SK-N-MC (cell line): ENCODE data around the gene RHBDD3.

ENCODE experiments used
- EZH2 ChIP-seq: fragments of 200-600 bp; sonication (generic); IDR thresholded peaks from one replicate; pipeline ENCODE4 v1.6.1; 2017; ENCODE audit warnings: antibody characterized with exemption
- FOXP2 ChIP-seq: optimal IDR thresholded peaks from 2 replicates; pipeline ENCODE3; 2011; ENCODE audit warnings: mild to moderate bottlenecking, moderate library complexity; ENCODE audit not compliant: insufficient read depth; ENCODE audit errors: extremely low read length, control extremely low read depth
- POLR2AphosphoS5 ChIP-seq: IDR thresholded peaks from 2 replicates; pipeline ENCODE4 v1.6.1; 2012; ENCODE audit warnings: mild to moderate bottlenecking, low read depth, low read length, borderline replicate concordance

- TF ChIP-seq POLR2AphosphoS5, result no peak
- no peak for TF ChIP-seq EZH2
- TF ChIP-seq FOXP2, result no peak
Measured at GRCh38 chr22:29216873-29217666, 50.7 kb downstream of the RHBDD3 start.
